ENCODE data around the gene DCX.

GRCh38 chrX:111288841-111289240 lies 123.2 kb downstream of the DCX start:
- TF ChIP-seq CTCF (IDR thresholded peaks at IDR 0.05; ENCODE audit: borderline replicate concordance, extremely low read depth, low read length, poor library complexity, severe bottlenecking) (no peak), EZH2 (IDR thresholded peaks at IDR 0.05; ENCODE audit: borderline replicate concordance, low read depth, low read length, severe bottlenecking) (no peak)
